Motor neuron (in vitro differentiated cells): ENCODE measurements around the gene BCL11B. TPM values are rescaled to one million over a fixed set of nuclear protein-coding genes. Genes with fewer than 3 reads are reported as not detected.
"Not testable (repeated sequence)": the region's sequence is repeated elsewhere in the genome, so short reads cannot be mapped to it uniquely, and the experiment has no call there.

Source experiments
- ATAC-seq, 8 experiments: fragments of 200-7000 bp; cut with Tn5 transposase; replicated peaks in 6 of 8; 2 replicates each; pipeline ENCODE4 v1.8.0; 2021; ENCODE audit warnings: mild to moderate bottlenecking in 8 of 8, moderate library complexity in 8 of 8
- H3K27ac ChIP-seq, 2 donors: fragments of 250-450 bp; sonication (Bioruptor Pico); 2 replicates each; pipeline ENCODE4 v1.9.0; 2021; ENCODE audit warnings: antibody characterized with exemption in 2 of 2, mild to moderate bottlenecking in 2 of 2, moderate library complexity in 1 of 2
- H3K4me1 ChIP-seq, 2 donors: fragments of 250-450 bp; sonication (Bioruptor Pico); replicated peaks in 1 of 2; 2 replicates each; pipeline ENCODE4 v1.6.1; 2021; ENCODE audit warnings: antibody characterized with exemption in 2 of 2, mild to moderate bottlenecking in 2 of 2, moderate library complexity in 1 of 2
- H3K4me3 ChIP-seq, 5 donors: fragments of 250-450 bp; sonication (Bioruptor Pico); 2 replicates each; pipeline ENCODE4 v1.9.0; 2021; ENCODE audit warnings: antibody characterized with exemption in 5 of 5, mild to moderate bottlenecking in 5 of 5, moderate library complexity in 4 of 5
- WGBS, 10 experiments: fragments of 450-650 bp; shearing (Covaris generic); methylation state at CpG; one replicate each; pipeline ENCODE4 v1.0.0; 2022; 5-methylcytosine and 5-hydroxymethylcytosine counted together
- in situ Hi-C, 9 experiments: fragments of 400-800 bp; cut with MboI; loops; one replicate each; pipeline ENCODE4 v1.15.0; 2021; ENCODE audit warnings: low sequenced_read_pairs in 9 of 9, low pct_unique_long_range_greater_than_20kb in 2 of 9; ENCODE audit not compliant: unreplicated experiment in 9 of 9
- total RNA-seq, 8 experiments: library from RNA; unstranded; fragments of 300-600 nt; gene quantifications; 2 replicates each; pipeline versions ENCODE4 v1.2.3 to v1.2.4, GENCODE V29; 2022

BCL11B gene
- total RNA-seq, 8 experiments from 2014 or later: 0.04 to 3.0 (median 0.16) TPM

DNA sequence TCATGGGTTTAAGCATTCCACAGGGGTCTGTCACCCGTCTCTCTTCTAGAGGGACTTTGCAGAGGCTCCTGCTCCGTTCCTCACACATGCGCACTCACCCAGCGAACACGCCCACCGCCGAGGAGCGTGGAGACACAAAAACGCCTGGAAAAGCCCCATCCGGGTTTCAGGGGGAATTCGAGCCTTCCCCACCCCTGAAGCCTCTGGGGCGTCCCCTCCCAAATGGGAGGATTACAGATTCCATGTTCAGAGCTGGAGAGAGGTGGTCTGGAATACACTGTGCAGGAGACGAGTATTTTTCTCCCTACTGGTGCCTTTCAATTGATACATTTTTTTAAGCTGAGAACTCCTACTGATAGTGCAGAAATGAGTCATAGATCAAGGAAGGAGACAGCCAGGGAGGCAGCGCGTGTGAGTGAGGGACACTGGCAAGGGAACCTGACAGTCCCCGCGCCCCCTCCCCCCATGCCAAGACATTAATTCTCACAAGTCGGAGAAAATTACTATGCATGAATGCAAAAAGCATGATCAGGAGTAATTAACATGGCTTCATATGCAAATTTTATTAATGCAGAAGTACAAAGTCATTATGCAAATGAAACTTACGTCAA lies 36.9 kb downstream of the BCL11B start:
- whole genome bisulfite sequencing, 10 experiments: 0 to 31% (median 10%) methylated on average over 4 to 15 of the region's 19 CpGs
- Histone ChIP-seq H3K4me1 (peaks cover 21 to 28% of the 10 kb centered on the region in 2 donors), H3K4me3 (peak overlapping the region in 4 of 5 donors; percentile 6 to 19 (median 18)), H3K27ac (no peak overlapping the region)
- peak in 6 of 8 experiments; percentile 30 to 78 (median 74) for ATAC-seq
- in situ Hi-C loops: no loop called here

GRCh38 chr14:99234355-99234754 lies 37.6 kb downstream of the BCL11B start:
- no peak overlapping the region for H3K4me3 ChIP-seq
- H3K4me1 ChIP-seq: peaks cover 21 to 28% of the 10 kb centered on the region in 2 donors
- in situ Hi-C loops: no loop called here
- WGBS, 10 experiments: 20 to 80% (median 41%) methylated on average over 2 to 9 of the region's 9 CpGs; no CpG with 5 or more reads in 2 of the 10 experiments
- no peak for ATAC-seq
- no peak overlapping the region for H3K27ac ChIP-seq

DNA sequence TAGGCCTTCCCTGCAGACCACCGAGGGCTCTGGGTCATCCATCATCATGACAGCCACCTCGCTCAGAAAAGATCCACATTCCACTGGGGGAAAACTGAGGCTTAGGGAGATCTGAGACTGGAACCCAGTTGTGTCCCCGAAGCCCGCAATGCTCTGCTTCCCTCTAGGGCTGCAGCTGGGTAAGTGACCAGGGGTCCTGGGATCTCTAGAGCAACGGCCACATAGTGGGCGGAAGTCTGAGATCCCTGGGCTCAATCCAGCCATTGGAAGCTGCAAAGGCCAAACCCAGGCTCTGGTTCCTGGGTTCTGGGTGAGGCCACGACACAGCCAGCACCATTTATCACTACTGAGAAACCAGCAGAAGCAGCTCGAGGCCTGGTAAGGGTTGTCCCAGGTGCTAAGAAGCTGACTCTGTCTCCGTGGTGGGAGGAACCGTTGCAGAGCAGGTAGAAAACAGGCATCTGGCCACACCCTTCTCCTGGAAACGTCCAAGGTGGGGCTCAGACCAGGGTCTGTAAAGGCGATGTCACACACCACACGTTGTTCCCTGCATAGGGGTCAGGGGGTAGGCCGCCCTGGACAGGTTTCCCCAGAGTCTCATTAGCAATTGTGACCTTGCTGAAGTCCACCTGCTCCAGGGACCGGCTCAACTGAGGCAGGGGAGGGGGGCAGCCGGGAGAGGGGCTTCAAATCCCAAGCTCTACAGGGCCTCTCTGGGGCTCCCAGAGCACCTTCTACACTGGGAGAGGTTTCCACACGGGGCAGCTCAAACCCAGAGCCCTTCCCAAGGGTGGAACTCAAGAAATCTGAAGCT lies 38.6 kb downstream of the BCL11B start:
- ATAC-seq: no peak
- WGBS, 10 experiments: 20 to 87% (median 81%) methylated on average over 1 to 8 of the region's 17 CpGs; no CpG with 5 or more reads in 2 of the 10 experiments
- Histone ChIP-seq H3K27ac (no peak overlapping the region), H3K4me1 (peaks cover 21 to 28% of the 10 kb centered on the region in 2 donors), H3K4me3 (no peak overlapping the region)
- in situ Hi-C loops: no loop called here

DNA sequence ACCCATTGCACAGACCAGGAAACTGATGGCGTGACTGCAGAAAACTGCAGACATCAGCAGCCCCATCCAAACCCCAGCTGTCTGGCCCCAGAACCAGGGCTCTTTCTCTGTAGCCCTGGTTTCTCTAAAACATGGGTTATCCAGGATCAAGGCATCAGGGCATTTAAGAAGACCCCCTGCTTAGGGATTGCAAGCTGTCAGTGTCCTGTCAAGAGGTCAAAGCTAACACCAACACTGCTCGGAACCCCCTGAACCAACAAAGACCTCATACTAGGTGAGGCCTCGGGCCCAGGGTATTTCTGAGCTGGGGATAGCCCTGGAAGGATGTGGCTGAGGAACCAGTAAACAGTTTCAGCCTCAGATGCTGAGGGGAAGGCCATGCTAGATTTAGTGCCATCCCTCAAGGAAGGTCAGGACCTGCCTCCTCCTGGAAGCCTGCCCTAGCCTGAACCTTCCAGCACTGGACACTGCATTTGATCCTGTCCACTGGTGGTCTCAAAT lies 39.2 kb downstream of the BCL11B start:
- peaks cover 21 to 28% of the 10 kb centered on the region in 2 donors for H3K4me1 ChIP-seq
- in situ Hi-C loops: no loop called here
- no peak overlapping the region for H3K4me3 ChIP-seq
- no peak for ATAC-seq
- no peak overlapping the region for H3K27ac ChIP-seq
- WGBS, 10 experiments: 33 to 83% (median 77%) methylated on average over 1 to 3 of the region's 3 CpGs; no CpG with 5 or more reads in 4 of the 10 experiments

- H3K4me1 ChIP-seq: peaks cover 21 to 28% of the 10 kb centered on the region in 2 donors
- in situ Hi-C loops: no loop called here
- ATAC-seq: peak in 7 of 8 experiments; percentile 22 to 83 (median 74)
- 11 to 70% (median 47%) methylated on average over 1 to 11 of the region's 21 CpGs; no CpG with 5 or more reads in 3 of the 10 experiments for WGBS, 10 experiments
- no peak overlapping the region for H3K27ac ChIP-seq
- no peak overlapping the region for H3K4me3 ChIP-seq
These were observed 39.9 kb downstream of the BCL11B start for GRCh38 chr14:99231850-99232713.

DNA sequence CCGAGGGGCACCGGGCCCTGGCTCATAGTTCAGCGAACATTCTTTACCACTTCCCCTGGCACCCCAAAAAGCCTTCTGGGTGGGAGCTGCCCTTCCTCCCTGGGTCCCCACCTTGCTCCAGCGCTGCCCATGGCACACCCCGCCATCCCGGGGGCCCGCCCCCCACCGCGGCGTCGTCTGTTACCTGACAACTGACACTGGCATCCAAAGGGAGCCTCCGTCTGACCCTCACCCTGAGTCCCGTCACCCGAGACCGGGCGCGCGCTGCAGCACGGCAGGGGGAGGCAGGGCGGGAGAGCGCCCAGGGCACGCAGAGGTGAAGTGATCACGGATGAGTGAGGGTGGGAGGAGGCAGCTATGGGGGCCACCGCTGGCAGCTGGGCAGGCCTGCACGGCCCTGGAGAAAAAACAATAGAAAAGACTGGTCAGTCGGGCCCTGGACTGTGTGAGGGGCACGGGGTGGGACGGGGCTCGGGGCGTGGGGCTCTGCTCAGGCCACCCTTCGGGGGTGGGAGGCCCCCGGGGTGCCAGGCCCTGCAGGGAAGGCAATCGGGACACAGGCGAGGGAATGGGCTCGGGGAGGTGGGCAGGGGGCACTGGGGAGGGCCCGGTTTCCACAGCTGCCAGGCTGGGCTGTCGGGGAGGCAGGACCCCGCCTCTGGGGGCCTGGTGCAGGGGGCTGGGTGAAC lies 40.7 kb downstream of the BCL11B start:
- 80% methylated on average over 1 of the region's 38 CpGs; no CpG with 5 or more reads in 9 of the 10 experiments for WGBS, 10 experiments
- peak in 5 of 8 experiments; percentile 12 to 35 (median 21) for ATAC-seq
- Histone ChIP-seq H3K27ac (no peak overlapping the region), H3K4me1 (peaks cover 21 to 27% of the 10 kb centered on the region in 2 donors), H3K4me3 (no peak overlapping the region)
- in situ Hi-C loops: no loop called here

GRCh38 chr14:99230208-99231151 lies 41.5 kb downstream of the BCL11B start:
- peaks cover 17 to 19% of the 10 kb centered on the region in 2 donors for H3K4me1 ChIP-seq

GRCh38 chr14:99229654-99230207 lies 42.3 kb downstream of the BCL11B start:
- in situ Hi-C loops: no loop called here
- WGBS, 10 experiments: 0 to 88% (median 40%) methylated on average over 1 to 5 of the region's 10 CpGs; no CpG with 5 or more reads in 2 of the 10 experiments
- H3K27ac ChIP-seq: no peak overlapping the region
- H3K4me1 ChIP-seq: peaks cover 13 to 19% of the 10 kb centered on the region in 2 donors
- no peak overlapping the region for H3K4me3 ChIP-seq
- peak in 4 of 8 experiments; percentile 15 to 57 (median 34) for ATAC-seq

More at GRCh38 chr14:99230208-99231151, 41.5 kb downstream of the BCL11B start:
- H3K27ac ChIP-seq: no peak overlapping the region
- in situ Hi-C loops: no loop called here
- WGBS, 10 experiments: 26 to 85% (median 64%) methylated on average over 1 to 8 of the region's 23 CpGs; no CpG with 5 or more reads in 4 of the 10 experiments
- H3K4me3 ChIP-seq: no peak overlapping the region
- ATAC-seq: no peak

DNA sequence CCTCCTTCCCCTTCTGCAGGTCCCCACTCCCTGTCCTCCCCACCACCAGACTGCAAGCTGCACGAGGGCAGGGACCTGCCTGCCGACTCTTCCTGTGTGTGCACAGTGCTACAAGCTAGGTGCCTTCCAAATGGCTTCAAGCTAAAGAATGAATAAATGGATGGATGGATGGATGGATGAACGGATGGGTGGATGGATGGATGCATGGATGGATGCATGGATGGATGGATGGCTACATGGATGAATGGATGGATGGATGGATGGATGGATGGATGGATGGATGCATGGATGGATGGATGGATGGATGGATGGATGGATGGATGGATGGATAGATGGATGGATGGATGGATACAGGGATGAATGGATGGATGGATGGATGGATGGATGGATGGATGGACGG lies 43.2 kb downstream of the BCL11B start:
- H3K27ac ChIP-seq, H3K4me3 ChIP-seq, in situ Hi-C loops, ATAC-seq: not testable (repeated sequence)
- WGBS, 10 experiments: 11 to 88% (median 81%) methylated on average over 1 to 3 of the region's 4 CpGs; no CpG with 5 or more reads in 6 of the 10 experiments
- peaks cover 13 to 19% of the 10 kb centered on the region in 2 donors for H3K4me1 ChIP-seq

GRCh38 chr14:99226687-99227086 lies 45.3 kb downstream of the BCL11B start:
- Histone ChIP-seq H3K4me1 (peaks cover 8 to 9% of the 10 kb centered on the region in 2 donors), H3K27ac (no peak overlapping the region), H3K4me3 (no peak overlapping the region)
- in situ Hi-C loops: no loop called here
- 83 to 100% (median 93%) methylated on average over 1 to 4 of the region's 4 CpGs; no CpG with 5 or more reads in 3 of the 10 experiments for WGBS, 10 experiments
- no peak for ATAC-seq
